HS-27A (cell line): ENCODE results near the gene ZNF688.
"Not testable (repeated sequence)": the region's sequence is repeated elsewhere in the genome, so short reads cannot be mapped to it uniquely, and the experiment has no call there.

ENCODE experiments used
- DNase-seq: peaks from one replicate; pipeline ENCODE4 v3.0.0-alpha.2; 2012; ENCODE audit warnings: low read depth, missing footprints

ZNF688 gene

GRCh38 chr16:30571445-30572322 is at the start of gene ZNF688:
ZNF688 (minus strand) TSS chr16:30571714; CDS start chr16:30571629, 85 bp downstream.
- peak; percentile 89 for DNase-seq

GRCh38 chr16:30620169-30620568 is 48.7 kb upstream of the ZNF688 start:
- DNase-seq, result no peak

- DNase-seq, result no peak
Observed at GRCh38 chr16:30619638-30620037, 48.1 kb upstream of the ZNF688 start.

- DNase-seq, result no peak
Observed at GRCh38 chr16:30619202-30619601, 47.7 kb upstream of the ZNF688 start.

- DNase-seq, result no peak
Observed at GRCh38 chr16:30615358-30616091, 44.0 kb upstream of the ZNF688 start.

- DNase-seq, result peak; percentile 97
Observed at GRCh38 chr16:30609926-30610839, 38.7 kb upstream of the ZNF688 start, which contains the start of gene ZNF689. ZNF689 (minus strand) TSS chr16:30610389; CDS start chr16:30610041, 348 bp downstream.

- DNase-seq, result no peak
Observed at GRCh38 chr16:30609002-30609925, 37.8 kb upstream of the ZNF688 start.

GRCh38 chr16:30606004-30606403 is 34.5 kb upstream of the ZNF688 start:
- DNase-seq, result no peak

GRCh38 chr16:30605158-30605557 is 33.6 kb upstream of the ZNF688 start:
- no peak for DNase-seq

- no peak for DNase-seq
Observed at GRCh38 chr16:30604316-30604947, 32.9 kb upstream of the ZNF688 start.

GRCh38 chr16:30603945-30604315 is 32.4 kb upstream of the ZNF688 start:
- no peak for DNase-seq

GRCh38 chr16:30602616-30603277 is 31.2 kb upstream of the ZNF688 start:
- DNase-seq, result no peak

GRCh38 chr16:30601966-30602365 is 30.5 kb upstream of the ZNF688 start:
- no peak for DNase-seq

GRCh38 chr16:30600929-30601328 is 29.4 kb upstream of the ZNF688 start:
- DNase-seq, result no peak

- no peak for DNase-seq
Observed at GRCh38 chr16:30600215-30600614, 28.7 kb upstream of the ZNF688 start.

- no peak for DNase-seq
Observed at GRCh38 chr16:30592871-30593270, 21.4 kb upstream of the ZNF688 start.

GRCh38 chr16:30590869-30591268 is 19.4 kb upstream of the ZNF688 start:
- not testable (repeated sequence) for DNase-seq

GRCh38 chr16:30589582-30589981 is 18.1 kb upstream of the ZNF688 start:
- DNase-seq, result not testable (repeated sequence)

- no peak for DNase-seq
Observed at GRCh38 chr16:30588651-30589050, 17.1 kb upstream of the ZNF688 start.
